Neural cell (in vitro differentiated cells): ENCODE results near the gene UNC5A. TPM values are rescaled to one million over a fixed set of nuclear protein-coding genes. Genes with fewer than 3 reads are reported as not detected.

Experiments used
- H2AFZ ChIP-seq: fragments of 200-600, 300-800 bp; sonication (generic), shearing (Covaris generic); 2 replicates; pipeline ENCODE4 v1.6.0; 2014; ENCODE audit warnings: low read depth, mild to moderate bottlenecking, antibody characterized with exemption, low read length, moderate library complexity
- H3F3A ChIP-seq: fragments of 200-600 bp; shearing (Covaris generic); 2 replicates; pipeline ENCODE4 v1.6.1; 2016; ENCODE audit warnings: mild to moderate bottlenecking, moderate library complexity, mixed read lengths, antibody characterized with exemption, low read length; ENCODE audit not compliant: insufficient read depth, poor library complexity, severe bottlenecking
- H3K27ac ChIP-seq: fragments of 200-600, 300-800 bp; sonication (generic), shearing (Covaris generic); 2 replicates; pipeline ENCODE4 v1.5.1; 2014; ENCODE audit warnings: mild to moderate bottlenecking, low read length, moderate library complexity
- H3K27me3 ChIP-seq: fragments of 300-800, 200-600 bp; sonication (generic), shearing (Covaris generic); 2 replicates; pipeline ENCODE4 v1.6.0; 2014; ENCODE audit warnings: mild to moderate bottlenecking, low read depth, low read length, moderate library complexity; ENCODE audit not compliant: insufficient read depth
- H3K36me3 ChIP-seq: fragments of 300-800, 200-600 bp; sonication (generic), shearing (Covaris generic); 2 replicates; pipeline ENCODE4 v1.5.1; 2014; ENCODE audit warnings: mild to moderate bottlenecking, antibody characterized with exemption, low read length, moderate library complexity; ENCODE audit not compliant: insufficient read depth
- H3K4me2 ChIP-seq: fragments of 300-800, 200-600 bp; sonication (generic), shearing (Covaris generic); 2 replicates; pipeline ENCODE4 v1.6.0; 2014; ENCODE audit warnings: mild to moderate bottlenecking, low read length
- H3K4me3 ChIP-seq: fragments of 300-800, 200-600 bp; sonication (generic), shearing (Covaris generic); 2 replicates; pipeline ENCODE4 v1.5.1; 2014; ENCODE audit warnings: mild to moderate bottlenecking, low read length, moderate library complexity
- H3K79me2 ChIP-seq: fragments of 200-600 bp; shearing (Covaris generic); replicated peaks from 2 replicates; pipeline ENCODE4 v1.6.0; 2014; ENCODE audit warnings: mild to moderate bottlenecking, low read length, moderate library complexity; ENCODE audit not compliant: insufficient read depth
- H3K9ac ChIP-seq: fragments of 300-800, 200-600 bp; sonication (generic), shearing (Covaris generic); 2 replicates; pipeline ENCODE4 v1.6.1; 2016; ENCODE audit warnings: mild to moderate bottlenecking, low read length, mixed read lengths
- H3K9me2 ChIP-seq: fragments of 200-600 bp; shearing (Covaris generic); 2 replicates; pipeline ENCODE4 v1.6.1; 2016; ENCODE audit warnings: mild to moderate bottlenecking, low read length, mixed read lengths; ENCODE audit not compliant: insufficient read depth
- H3K9me3 ChIP-seq: fragments of 200-600, 300-800 bp; sonication (generic), shearing (Covaris generic); 2 replicates; pipeline ENCODE4 v1.6.1; 2016; ENCODE audit warnings: mild to moderate bottlenecking, mixed run types, low read length, moderate library complexity, mixed read lengths
- H4K20me1 ChIP-seq: fragments of 200-600 bp; shearing (Covaris generic); 2 replicates; pipeline ENCODE4 v1.6.1; 2016; ENCODE audit warnings: mild to moderate bottlenecking, mixed run types; ENCODE audit not compliant: insufficient read depth
- CTCF ChIP-seq: fragments of 450-650 bp; IDR thresholded peaks from 2 replicates; pipeline ENCODE4 v1.5.1; 2014; ENCODE audit warnings: antibody characterized with exemption, mild to moderate bottlenecking, moderate library complexity; ENCODE audit not compliant: poor library complexity, severe bottlenecking
- EP300 ChIP-seq: fragments of 450-650 bp; conservative IDR thresholded peaks from 2 replicates; pipeline ENCODE4 v1.6.1; 2014; ENCODE audit warnings: antibody characterized with exemption, mild to moderate bottlenecking, moderate library complexity; ENCODE audit not compliant: poor library complexity, severe bottlenecking
- EZH2 ChIP-seq: fragments of 200-600, 300-800 bp; shearing (Covaris generic), sonication (generic); IDR thresholded peaks from 2 replicates; pipeline ENCODE4 v1.6.1; 2014; ENCODE audit warnings: antibody characterized with exemption, low read length, borderline replicate concordance, mild to moderate bottlenecking; ENCODE audit not compliant: insufficient read depth, poor library complexity, severe bottlenecking
- MXI1 ChIP-seq: fragments of 450-650 bp; conservative IDR thresholded peaks from 2 replicates; pipeline ENCODE4 v1.6.1; 2014; ENCODE audit warnings: antibody characterized with exemption, mild to moderate bottlenecking; ENCODE audit not compliant: poor library complexity, severe bottlenecking
- POLR2AphosphoS5 ChIP-seq: IDR thresholded peaks from 2 replicates; pipeline ENCODE4 v1.6.1; 2012
- RAD21 ChIP-seq: fragments of 450-650 bp; conservative IDR thresholded peaks from 2 replicates; pipeline ENCODE4 v1.6.1; 2014; ENCODE audit warnings: antibody characterized with exemption, mild to moderate bottlenecking, moderate library complexity
- REST ChIP-seq: IDR thresholded peaks from 2 replicates; pipeline ENCODE4 v1.6.1; 2012; ENCODE audit warnings: borderline replicate concordance
- SMC3 ChIP-seq: fragments of 450-650 bp; conservative IDR thresholded peaks from 2 replicates; pipeline ENCODE4 v1.6.1; 2014; ENCODE audit warnings: antibody characterized with exemption, mild to moderate bottlenecking, moderate library complexity; ENCODE audit not compliant: poor library complexity
- TAF1 ChIP-seq: IDR thresholded peaks from 2 replicates; pipeline ENCODE4 v1.6.1; 2012; ENCODE audit warnings: low read depth
- polyA plus RNA-seq: library from polyadenylated mRNA; depleted of rRNA; stranded (reverse); fragments of >200 nt; gene quantifications from 2 replicates; pipeline ENCODE4 v1.2.3, GENCODE V29; 2014

UNC5A gene
- polyA plus RNA-seq, 1 donor from 2014 or later: 2.7 TPM

GRCh38 chr5:176888016-176888864 is 77.9 kb downstream of the UNC5A start:
- Histone ChIP-seq H2AFZ (no peak overlapping the region), H3K9ac (no peak overlapping the region), H3K4me2 (no peak overlapping the region), H3K36me3 (no peaks in the 10 kb centered on the region), H3K27me3 (no peaks in the 10 kb centered on the region), H3K4me3 (no peak overlapping the region), H3K9me2 (no peaks in the 10 kb centered on the region), H3K79me2 (no peaks in the 10 kb centered on the region), H3F3A (no peaks in the 10 kb centered on the region), H3K9me3 (no peaks in the 10 kb centered on the region), H3K27ac (no peak overlapping the region), H4K20me1 (no peaks in the 10 kb centered on the region)
- TF ChIP-seq TAF1: no peak
- no peak for TF ChIP-seq EP300
- no peak for TF ChIP-seq CTCF
- TF ChIP-seq REST: no peak
- no peak for TF ChIP-seq EZH2
- no peak for TF ChIP-seq RAD21
- no peak for TF ChIP-seq MXI1
- TF ChIP-seq POLR2AphosphoS5: no peak

GRCh38 chr5:176888865-176889165 is 78.5 kb downstream of the UNC5A start:
- Histone ChIP-seq H3K36me3 (no peaks in the 10 kb centered on the region), H3K4me2 (no peak overlapping the region), H3K9ac (no peak overlapping the region), H4K20me1 (no peaks in the 10 kb centered on the region), H3F3A (no peaks in the 10 kb centered on the region), H3K9me3 (no peaks in the 10 kb centered on the region), H3K9me2 (no peaks in the 10 kb centered on the region), H3K27ac (no peak overlapping the region), H3K27me3 (no peaks in the 10 kb centered on the region), H3K4me3 (no peak overlapping the region), H3K79me2 (no peaks in the 10 kb centered on the region), H2AFZ (no peak overlapping the region)
- TF ChIP-seq MXI1 (no peak), CTCF (no peak), TAF1 (no peak), RAD21 (no peak), POLR2AphosphoS5 (no peak), REST (no peak), EP300 (no peak), SMC3 (no peak), EZH2 (no peak)
